OCI-LY1 (cell line): Measurements from ENCODE around the gene TRABD2B.

Experiments used
- EZH2 ChIP-seq: fragments of 200-600 bp; sonication (generic), shearing (Covaris generic); IDR thresholded peaks from 2 replicates; pipeline ENCODE4 v1.8.0; 2017; ENCODE audit warnings: borderline replicate concordance, mixed run types, mild to moderate bottlenecking, antibody characterized with exemption, low read length, moderate library complexity, mixed read lengths
- TF ChIP-seq, protein P1 (sequence below): fragments of 200-600 bp; sonication (generic), shearing (Covaris generic); IDR thresholded peaks from 2 replicates; pipeline ENCODE4 v1.5.1; 2017; ENCODE audit warnings: mild to moderate bottlenecking, antibody characterized with exemption, low read length, moderate library complexity, mixed read lengths

DNA sequence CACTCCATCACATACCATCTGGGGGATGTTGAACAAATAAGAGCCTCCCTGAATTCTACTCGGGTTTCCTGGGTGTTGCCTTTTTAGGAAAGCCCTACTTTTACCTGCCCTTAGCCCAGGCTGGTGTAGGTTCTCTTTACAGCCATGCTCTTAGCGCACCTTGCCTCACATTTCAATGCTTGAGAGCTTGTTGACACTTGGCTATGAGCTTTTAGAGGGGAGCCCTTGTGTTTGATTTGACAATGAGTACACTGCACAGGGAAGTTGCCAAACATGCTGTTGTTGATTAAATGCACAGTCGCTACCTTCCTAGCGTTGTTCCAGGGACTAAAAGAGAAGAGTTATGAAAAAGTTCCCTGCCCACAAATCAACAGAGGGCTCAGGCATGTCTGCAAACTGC lies 103.8 kb downstream of the TRABD2B start:
- TF ChIP-seq, protein P1, sequence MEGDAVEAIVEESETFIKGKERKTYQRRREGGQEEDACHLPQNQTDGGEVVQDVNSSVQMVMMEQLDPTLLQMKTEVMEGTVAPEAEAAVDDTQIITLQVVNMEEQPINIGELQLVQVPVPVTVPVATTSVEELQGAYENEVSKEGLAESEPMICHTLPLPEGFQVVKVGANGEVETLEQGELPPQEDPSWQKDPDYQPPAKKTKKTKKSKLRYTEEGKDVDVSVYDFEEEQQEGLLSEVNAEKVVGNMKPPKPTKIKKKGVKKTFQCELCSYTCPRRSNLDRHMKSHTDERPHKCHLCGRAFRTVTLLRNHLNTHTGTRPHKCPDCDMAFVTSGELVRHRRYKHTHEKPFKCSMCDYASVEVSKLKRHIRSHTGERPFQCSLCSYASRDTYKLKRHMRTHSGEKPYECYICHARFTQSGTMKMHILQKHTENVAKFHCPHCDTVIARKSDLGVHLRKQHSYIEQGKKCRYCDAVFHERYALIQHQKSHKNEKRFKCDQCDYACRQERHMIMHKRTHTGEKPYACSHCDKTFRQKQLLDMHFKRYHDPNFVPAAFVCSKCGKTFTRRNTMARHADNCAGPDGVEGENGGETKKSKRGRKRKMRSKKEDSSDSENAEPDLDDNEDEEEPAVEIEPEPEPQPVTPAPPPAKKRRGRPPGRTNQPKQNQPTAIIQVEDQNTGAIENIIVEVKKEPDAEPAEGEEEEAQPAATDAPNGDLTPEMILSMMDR, result no peak
- no peak for TF ChIP-seq EZH2
